GM18868 (cell line): ENCODE measurements around the gene DONSON.
"Not testable (repeated sequence)": the region's sequence is repeated elsewhere in the genome, so short reads cannot be mapped to it uniquely, and the experiment has no call there.

Experiments
- ATAC-seq: cut with Tn5 transposase; IDR thresholded peaks from one replicate; pipeline ENCODE4 v1.9.1; 2021; ENCODE audit warnings: mild to moderate bottlenecking, moderate library complexity; ENCODE audit not compliant: unreplicated experiment

DONSON gene, protein sequence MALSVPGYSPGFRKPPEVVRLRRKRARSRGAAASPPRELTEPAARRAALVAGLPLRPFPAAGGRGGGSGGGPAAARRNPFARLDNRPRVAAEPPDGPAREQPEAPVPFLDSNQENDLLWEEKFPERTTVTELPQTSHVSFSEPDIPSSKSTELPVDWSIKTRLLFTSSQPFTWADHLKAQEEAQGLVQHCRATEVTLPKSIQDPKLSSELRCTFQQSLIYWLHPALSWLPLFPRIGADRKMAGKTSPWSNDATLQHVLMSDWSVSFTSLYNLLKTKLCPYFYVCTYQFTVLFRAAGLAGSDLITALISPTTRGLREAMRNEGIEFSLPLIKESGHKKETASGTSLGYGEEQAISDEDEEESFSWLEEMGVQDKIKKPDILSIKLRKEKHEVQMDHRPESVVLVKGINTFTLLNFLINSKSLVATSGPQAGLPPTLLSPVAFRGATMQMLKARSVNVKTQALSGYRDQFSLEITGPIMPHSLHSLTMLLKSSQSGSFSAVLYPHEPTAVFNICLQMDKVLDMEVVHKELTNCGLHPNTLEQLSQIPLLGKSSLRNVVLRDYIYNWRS

DNA sequence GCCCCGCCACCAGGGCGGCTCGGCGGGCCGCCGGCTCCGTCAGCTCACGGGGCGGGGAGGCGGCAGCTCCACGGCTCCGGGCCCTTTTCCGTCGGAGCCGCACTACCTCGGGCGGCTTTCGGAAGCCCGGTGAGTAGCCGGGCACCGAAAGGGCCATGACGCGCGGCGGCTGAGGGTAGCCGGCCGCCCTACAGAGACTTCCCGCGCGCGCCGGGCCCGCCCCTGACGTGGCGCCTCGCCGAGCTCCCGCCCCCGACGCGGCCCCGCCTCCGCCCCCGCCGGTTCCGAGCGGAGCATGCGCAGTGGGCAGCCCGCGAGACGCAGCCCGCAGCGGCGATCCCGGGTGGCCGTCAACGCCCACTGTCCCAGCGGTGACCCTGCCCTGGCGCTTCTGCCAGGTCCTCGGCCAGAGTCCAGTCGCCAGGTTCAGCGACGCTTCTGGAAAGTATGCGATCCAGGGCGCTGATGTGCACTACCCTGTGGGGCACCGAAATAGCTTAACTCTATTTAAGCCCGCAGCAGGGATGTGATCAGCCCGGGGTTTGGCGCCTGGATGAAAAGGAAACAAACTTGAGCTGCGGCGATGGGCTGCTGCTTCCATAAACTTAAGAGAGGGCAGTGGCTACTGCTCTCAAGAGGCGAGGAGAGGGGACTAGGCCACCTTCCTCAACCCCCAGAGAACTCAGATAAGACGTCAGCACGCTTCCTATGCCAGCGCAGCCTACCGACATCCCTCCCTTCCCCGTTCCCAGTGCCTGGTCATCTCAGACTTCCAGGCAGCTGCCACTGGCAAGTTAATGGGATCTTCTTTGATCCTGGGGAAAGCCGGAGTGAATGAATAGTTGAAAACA lies at the start of gene DONSON:
Gene DONSON (minus strand): TSS at position 200 of the 851 bp plus-strand sequence. CDS start 43 bp downstream, at position 157.
- ATAC-seq = peak; percentile 89

DNA sequence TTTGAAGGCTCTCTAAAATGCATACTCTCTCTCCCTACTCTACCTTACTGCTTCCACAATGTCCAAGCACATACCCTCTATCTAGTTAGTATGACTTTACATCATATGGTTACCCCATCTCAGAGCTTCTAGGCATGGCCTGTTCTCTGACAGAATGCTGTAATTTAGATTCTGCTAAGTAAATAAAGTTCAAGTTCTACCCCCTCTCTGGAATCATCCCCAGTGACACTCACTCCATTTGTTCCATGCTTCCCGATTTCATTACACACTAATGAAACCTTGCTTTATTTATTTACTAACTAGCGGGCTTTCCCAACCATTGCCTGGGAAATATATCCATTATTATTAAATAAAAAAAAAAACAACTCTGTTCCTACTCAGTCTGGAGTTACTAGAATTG lies 45.8 kb upstream of the DONSON start:
- ATAC-seq = no peak

DNA sequence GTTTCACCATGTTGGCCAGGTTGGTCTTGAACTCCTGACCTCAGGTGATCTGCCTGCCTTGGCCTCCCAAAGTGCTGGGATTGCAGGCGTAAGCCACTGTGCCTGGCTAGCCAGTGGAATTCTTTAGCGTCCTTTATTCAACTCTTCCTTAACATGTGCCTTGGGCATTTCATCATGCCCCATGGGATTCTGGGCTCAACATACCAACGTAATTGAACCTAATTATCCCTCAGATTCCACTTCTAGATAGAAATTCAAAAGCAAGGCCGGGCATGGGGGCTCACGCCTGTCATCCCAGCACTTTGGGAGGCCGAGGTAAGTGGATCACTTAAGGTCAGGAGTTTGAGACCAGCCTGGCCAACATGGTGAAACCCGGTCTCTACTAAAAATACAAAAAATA lies 37.7 kb upstream of the DONSON start:
- not testable (repeated sequence) for ATAC-seq

DNA sequence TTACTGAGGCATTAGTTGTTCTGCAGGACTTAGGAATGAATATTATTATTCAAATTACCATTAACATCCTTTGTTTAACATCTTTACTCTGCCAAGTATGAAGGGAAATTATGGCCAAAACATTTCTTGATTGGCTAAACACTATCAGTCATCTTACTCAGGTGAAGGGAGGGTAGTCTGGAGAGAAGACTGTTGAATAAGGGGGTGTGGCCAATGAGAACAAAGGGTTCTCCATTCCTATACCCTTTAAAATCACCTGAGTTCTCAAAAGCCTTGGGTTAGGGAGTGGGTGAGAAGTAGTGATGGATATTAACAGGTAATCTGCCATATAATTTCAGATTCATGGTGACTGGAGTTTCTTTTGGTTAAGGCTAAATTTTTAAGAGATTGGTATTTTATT lies 33.8 kb upstream of the DONSON start:
- no peak for ATAC-seq

DNA sequence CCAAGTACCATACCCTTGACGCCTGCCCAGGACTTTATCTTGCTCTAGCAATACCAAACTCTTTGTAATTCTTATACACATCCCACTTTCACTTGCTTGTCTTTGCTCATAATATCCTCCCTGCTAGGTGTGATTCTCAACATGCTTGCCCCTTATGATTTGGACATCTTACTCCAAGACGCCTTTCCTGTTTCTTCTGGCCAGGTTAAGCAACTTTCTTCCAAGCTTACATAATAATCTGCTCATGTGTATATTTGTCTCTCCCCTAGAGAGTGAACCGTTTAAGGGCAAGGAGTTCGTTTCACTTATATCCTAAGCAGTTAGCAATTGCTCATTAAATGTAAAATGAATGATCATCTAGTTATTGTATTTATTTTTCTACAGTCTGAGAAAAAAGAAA lies 31.2 kb upstream of the DONSON start:
- ATAC-seq = no peak

DNA sequence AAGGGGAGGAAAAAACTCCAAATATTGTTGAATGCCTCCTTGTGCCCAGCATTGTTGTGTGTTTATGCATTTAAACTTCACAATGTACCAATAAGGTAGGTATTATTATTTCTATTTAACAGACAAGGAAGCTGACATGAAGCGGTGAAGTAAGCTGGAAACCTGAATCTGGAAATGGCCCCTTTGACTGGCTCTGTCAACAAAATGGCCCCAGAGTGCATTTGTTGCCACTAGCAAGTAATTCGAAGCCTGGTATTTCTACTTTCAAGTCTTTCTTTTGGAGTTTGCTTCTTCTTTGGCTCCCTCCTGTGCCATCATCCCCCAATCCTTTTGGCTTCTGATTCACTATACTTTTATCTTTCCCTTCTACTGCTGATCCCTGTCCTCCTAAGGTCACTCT lies 29.9 kb upstream of the DONSON start:
- ATAC-seq = no peak

DNA sequence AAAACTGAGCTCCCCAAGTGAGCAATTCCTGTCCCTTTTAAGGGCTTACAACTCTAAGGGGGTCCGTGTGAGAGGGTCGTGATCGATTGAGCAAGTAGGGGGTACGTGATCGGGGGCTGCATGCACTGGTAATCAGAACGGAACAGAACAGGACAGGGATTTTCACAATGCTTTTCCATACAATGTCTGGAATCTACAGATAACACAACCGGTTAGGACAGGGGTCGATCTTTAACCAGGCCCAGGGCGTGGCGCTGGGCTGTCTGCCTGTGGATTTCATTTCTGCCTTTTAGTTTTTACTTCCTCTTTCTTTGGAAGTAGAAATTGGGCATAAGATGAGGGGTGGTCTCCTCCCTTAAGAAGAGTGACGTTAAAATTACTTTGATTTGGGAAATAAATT lies 29.1 kb upstream of the DONSON start:
- ATAC-seq = not testable (repeated sequence)

DNA sequence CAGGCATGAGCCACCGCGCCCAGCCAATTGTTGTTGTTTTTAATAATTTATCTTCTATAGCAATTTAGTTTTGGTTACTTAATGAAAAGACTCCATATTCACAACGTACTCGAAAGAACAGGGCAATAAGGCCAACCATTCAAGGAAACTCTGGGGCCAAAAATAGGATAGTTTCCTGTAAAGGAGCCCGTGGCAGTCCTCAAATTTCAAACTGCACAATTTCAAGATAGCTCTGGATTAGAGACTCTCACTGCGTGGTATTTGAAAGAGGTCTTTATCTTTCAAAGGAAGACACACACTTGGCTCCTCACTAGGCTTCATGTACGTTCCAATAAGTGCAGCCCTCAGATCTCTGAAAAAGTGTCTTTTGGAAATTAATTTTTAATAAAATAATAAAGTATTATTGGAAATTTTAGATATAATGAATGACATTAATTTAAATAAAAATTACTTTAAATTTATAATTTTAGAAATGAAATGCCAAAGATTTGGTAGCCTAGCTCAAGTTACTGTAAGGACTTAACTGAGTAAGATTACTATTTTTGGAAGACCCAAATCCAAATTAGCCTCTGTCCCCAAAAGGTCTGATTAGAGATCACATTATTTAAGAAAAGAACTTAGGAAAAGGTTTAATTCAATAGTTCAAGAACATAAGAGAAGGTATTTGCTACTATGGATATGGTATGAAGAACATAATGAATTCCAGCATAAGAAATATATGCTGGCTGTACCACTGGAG lies 22.7 kb upstream of the DONSON start:
- no peak for ATAC-seq

DNA sequence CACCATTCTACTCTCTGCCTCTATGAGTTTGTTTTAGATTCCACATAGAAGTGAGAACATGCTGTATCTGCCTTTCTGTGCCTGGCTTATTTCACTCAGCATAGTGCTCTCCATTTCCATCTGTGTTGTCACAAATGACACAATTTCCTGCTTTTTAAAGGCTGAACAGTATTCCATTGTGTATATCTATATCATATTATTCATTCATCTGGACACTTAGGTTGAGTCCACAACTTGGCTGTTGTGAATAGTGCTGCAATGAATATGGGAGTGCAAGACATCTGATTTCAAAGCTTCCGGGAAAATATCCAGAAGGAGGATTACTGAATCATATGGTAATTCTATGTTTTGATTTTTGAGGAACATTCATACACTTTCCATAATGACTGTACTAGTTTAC lies 20.1 kb upstream of the DONSON start:
- ATAC-seq = no peak

DNA sequence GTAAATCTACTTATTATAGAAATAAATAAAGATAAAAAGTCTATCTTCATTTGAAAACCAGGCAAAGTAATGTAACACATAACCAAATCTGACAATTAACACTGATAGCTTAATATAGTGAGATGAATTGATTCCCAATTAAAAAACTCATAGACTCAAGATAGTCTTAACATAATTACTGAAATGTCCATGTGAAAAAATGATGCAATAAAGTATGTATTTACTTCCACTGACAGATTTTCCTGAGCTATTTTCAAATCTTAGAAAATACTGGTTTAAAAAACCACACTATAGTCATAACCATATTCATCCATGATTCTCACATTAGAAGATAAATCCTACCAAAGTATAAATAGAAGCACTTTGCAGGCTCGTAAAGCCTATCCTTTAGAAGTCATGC lies 9.6 kb upstream of the DONSON start:
- ATAC-seq = no peak

DNA sequence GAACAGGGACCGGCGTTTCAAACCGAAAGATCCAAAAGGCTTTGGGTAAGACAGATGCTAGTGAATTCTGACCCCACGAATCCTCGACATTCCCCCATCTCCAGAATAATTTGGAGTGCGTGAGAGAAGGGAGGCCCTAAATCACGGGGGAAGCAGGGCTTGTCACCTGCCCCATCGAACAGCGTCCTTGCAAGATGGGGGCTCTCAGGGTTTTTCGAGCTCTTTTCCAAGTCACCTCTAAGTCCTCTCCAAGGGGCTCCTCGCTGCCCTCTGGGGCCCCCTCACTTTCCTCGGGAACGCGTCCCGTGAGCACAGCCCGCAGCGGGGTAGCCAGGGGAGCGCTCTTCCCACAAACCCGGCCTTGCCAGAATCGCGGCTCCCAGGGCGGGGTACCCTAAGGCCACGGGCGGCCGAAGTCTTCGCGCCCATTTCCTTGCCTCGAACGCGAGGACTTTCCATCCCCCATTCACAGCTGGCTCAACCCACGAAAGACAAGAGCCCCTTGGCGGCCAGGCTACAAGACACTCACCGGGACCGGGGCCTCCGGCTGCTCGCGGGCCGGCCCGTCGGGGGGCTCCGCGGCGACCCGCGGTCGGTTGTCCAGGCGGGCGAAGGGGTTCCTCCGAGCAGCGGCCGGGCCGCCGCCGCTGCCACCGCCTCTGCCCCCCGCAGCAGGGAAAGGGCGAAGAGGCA lies 546 bp downstream of the DONSON start:
- ATAC-seq = no peak

DNA sequence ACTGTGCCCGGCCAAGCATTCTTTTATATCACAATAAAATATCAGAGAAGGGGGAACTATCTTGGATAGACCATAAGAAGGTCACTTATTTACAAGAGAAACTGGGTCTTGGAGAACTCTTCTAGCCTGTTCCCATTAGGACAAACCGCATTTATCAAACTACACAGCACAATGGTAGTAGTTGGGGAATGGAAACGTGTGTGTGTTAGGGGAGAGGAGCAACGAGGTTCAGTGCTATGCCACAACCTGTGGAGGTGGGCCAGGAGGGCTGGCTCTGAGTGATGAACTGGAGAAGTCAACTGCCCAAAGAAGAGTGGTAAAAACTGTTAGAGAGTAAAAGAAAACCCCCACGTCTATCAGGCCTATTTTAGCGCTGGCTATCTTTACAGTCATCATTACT lies 1.6 kb downstream of the DONSON start:
- no peak for ATAC-seq

DNA sequence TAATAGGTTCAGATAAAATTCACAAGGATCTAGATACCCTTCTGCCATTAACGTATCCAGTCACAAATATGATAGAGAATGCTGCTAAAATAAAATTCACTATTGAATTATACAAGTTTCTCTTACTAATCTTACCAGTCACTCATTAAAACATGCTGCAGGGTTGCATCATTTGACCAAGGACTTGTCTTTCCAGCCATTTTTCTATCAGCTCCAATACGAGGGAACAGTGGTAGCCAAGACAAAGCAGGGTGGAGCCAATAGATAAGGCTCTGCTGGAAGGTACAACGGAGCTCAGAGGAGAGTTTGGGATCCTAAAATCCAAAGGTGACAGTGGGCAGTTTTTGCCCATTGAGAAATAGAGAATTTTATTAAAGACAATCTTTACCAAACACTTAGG lies 4.0 kb downstream of the DONSON start:
- no peak for ATAC-seq

DNA sequence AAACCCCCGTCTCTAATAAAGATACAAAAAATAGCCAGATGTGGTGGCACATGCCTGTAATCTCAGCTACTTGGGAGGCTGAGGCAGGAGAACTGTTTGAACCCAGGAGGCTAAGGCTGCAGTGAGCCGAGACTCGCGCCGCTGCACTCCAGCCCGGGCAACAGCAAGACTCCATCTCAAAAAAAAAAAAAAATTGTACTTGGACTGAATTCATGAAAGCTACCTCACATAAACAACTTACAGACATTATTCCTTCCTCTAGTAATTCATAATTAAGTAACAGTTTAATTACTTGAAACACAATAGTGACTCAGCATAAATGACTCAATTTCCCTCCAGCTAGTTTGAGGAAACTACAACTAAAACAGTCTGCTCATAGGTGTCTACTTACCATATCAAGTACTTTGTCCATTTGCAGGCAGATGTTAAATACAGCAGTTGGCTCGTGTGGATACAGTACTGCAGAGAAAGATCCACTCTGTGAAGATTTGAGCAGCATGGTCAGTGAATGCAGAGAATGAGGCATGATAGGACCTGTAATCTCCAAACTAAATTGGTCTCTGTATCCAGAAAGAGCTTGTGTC lies 9.4 kb downstream of the DONSON start:
- no peak for ATAC-seq

DNA sequence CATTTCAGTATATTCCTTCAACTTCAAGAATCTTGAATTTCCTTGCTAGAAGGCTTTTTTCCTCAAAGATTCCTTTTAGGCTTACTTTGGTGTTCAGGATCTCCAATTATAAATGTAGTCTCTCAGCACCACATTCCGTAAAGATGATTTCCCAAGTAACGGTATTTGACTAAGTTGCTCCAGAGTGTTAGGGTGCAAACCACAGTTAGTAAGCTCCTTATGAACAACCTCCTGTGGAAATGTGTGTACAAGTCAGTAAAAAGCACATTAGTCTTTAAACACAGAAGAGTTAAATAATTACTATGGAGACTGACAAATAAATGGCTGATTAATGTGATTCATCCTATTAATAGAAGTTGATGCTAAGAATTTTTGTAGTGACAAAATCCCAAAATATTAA lies 10.3 kb downstream of the DONSON start:
- no peak for ATAC-seq

DNA sequence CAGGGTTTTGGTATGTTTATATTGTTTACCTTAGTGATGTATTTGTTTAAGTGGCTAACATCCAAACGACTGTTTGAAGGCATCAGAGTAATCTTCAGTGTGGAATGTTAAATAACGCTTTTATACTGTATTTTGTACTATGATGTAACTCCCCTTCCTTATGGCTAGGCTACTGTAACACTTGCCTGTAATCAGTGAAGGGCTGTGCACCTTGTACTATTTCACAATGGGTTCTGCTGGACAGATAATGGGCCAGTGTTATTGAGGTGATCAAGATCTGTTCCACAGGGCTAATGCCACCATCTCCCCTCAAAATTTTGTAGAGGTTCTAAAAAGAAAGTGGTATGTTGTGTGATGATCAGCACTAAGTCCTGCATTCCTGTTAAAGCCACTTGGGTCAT lies 11.7 kb downstream of the DONSON start:
- not testable (repeated sequence) for ATAC-seq

DNA sequence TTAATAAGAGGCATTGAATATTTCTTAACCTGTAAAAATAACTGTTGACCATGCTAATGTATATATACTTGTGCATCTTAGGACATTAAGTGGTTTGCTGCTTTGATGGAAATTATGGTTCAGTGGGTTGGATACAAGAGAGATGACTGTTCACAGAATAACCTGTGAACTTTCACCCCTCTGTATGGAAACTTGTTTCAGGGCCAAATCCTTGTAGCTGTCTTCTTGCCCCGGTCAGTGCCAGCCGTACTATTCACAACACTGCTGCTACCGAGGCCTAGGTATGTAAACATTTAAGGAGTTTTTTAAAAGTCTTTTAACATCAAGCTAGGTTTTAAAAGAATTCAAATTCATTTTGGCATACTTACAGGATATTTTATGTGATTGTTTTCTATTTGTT lies 16.1 kb downstream of the DONSON start:
- ATAC-seq = no peak

DNA sequence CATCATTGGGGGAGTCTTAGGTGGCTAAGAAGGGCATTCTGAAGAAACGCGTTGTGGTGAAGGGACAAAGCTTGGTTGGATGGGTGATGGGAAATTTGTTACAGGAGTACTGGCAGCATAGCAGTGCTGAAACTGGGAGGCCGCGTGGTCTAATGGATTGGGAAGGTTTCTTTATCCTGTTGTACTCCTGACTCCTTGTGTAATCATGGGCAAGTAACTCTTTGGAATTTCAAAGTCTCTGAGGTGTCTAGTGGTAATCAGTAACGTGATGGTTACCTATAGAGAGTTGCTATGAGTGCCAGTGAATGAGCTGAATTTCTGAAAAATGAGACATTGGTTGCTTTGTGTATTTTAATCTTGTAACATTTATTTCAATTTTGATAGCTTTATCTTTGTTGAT lies 18.5 kb downstream of the DONSON start:
- ATAC-seq = no peak

DNA sequence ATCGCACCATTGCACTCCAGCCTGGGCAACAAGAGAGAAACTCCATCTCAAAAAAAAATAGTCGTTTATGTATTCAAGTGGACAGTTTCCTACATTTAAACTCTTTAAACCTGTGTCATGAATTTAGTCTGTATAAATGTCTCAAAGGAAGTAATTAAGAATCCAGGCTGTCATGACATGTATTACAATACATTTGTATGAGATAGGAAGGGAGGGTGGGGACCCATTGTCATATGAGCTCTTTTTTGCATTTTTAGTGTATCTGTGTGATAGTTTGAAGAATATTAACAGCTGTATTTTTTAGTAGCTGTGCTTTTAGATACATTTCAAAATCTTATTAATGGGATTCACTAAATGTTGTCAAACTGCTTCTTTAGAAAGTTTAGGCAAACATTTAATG lies 20.0 kb downstream of the DONSON start:
- ATAC-seq = no peak

DNA sequence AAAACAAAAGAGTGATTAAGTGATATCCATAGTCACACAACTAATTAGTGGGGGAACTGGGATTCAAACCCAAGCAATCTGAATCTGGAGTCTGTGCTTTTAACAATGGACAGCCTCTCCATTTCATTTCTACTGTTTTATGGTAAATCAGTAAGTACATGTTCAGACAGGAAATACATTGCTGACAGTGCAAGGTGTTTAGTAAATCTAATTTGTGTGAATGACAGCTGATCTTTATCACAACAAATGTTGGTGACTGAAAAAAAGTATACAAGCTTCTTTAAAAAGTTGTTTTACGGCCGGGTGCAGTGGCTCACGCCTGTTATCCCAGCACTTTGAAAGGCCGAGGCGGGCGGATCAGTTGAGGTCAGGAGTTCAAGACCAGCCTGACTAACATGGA lies 20.6 kb downstream of the DONSON start:
- no peak for ATAC-seq
